ENCODE data around the gene POU2F1.

GRCh38 chr1:167450843-167451242, 230.2 kb downstream of the POU2F1 start:
- TF ChIP-seq CTCF (IDR thresholded peaks at IDR 0.05) (no peak), POLR2A (IDR thresholded peaks at IDR 0.05) (no peak), POLR2AphosphoS5 (IDR thresholded peaks at IDR 0.05) (no peak)

All from sigmoid colon (tissue), 4 donors.